LoVo (cell line): Measurements from ENCODE around the gene PUS1.
"Not testable (repeated sequence)": the region's sequence is repeated elsewhere in the genome, so short reads cannot be mapped to it uniquely, and the experiment has no call there.

Experiments
- DNase-seq: peaks from one replicate; pipeline ENCODE4 v3.0.0-alpha.2; 2016; ENCODE audit warnings: low spot score

PUS1 gene

DNA sequence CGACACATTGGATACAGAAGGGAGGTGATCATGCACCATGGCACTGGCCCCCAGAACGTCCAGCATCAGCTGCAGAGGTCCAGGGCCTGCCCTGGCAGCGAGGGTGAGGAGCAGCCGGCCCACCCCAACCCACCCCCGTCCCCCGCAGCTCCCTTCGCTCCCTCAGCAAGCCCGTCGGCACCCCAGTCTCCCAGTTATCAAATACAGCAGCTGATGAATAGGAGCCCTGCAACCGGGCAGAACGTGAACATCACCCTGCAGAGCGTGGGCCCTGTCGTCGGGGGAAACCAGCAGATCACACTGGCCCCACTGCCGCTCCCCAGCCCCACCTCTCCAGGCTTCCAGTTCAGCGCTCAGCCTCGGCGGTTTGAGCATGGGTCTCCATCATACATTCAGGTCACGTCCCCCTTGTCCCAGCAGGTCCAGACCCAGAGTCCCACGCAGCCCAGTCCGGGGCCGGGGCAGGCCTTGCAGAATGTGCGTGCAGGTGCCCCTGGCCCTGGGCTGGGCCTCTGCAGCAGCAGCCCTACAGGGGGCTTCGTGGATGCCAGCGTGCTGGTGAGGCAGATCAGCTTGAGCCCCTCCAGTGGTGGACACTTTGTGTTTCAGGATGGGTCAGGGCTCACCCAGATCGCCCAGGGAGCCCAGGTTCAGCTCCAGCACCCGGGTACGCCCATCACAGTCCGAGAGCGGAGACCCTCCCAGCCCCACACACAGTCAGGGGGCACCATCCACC, 31.7 kb downstream of the PUS1 start:
- DNase-seq: not testable (repeated sequence)

DNA sequence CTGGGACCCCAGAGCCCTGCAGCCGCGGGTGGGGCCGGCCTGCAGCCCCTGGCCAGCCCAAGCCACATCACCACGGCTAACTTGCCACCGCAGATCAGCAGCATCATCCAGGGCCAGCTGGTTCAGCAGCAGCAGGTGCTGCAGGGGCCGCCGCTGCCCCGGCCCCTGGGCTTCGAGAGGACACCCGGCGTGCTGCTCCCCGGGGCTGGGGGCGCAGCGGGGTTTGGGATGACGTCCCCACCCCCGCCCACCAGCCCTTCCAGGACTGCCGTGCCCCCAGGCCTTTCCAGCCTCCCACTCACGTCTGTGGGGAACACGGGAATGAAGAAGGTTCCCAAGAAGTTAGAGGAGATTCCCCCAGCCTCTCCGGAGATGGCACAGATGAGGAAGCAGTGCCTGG, 32.3 kb downstream of the PUS1 start:
- not testable (repeated sequence) for DNase-seq

DNA sequence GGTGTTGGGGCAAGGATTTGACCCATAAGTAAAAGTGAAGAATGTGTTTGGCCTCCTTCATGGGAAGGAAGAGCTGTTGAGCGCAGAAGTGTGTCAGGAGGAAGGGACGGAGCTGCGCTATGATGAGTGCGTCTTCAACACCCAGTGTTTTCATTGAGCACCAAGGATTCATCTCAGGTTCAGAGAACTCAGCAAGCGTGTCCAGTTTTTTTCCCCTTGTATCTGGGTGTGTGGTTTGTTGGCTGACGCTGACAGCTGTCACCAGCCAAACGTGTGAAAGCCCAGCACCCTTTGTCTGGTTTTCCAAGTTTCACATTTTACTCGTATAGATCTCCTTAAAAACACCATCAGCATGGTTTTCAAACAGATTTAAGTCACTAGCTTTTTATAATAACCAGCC, 33.0 kb downstream of the PUS1 start:
- DNase-seq: no peak

DNA sequence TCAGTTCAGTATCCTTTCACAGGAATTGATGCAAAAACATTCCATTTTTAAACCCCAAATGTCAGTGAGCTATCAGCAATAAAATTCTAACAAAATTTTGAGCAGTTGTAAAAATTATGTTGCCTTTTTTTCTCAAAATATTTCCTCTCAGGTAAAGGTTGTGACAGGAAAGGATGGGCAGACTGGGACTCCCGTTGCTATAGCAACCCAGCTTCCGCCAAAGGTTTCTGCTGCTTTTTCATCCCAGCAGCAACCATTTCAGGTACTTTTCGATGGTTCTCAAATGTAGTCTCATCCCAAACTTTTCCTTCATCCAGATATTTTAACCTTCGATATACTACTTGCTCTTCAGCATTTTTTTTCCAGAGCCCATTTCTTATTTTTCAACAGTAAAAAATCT, 34.3 kb downstream of the PUS1 start:
- DNase-seq: no peak

DNA sequence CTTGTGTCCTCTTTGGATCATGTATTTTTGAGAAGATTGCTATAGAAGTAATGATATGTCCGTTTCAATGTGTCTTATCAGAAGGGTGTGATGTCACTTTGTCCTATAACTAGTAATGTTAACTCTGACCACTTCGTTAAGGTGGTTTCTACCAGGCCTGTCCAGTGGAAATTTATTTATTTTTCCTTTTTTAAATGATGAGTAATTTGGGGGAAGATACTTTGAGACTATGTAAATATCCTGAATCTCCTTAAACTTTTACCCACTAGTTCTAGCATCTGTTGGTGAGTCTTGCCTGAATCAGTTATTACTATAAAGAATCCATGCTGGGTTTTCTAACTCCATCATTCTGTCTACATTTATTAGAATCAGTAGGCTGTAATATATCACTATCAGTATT, 36.0 kb downstream of the PUS1 start:
- DNase-seq: no peak

DNA sequence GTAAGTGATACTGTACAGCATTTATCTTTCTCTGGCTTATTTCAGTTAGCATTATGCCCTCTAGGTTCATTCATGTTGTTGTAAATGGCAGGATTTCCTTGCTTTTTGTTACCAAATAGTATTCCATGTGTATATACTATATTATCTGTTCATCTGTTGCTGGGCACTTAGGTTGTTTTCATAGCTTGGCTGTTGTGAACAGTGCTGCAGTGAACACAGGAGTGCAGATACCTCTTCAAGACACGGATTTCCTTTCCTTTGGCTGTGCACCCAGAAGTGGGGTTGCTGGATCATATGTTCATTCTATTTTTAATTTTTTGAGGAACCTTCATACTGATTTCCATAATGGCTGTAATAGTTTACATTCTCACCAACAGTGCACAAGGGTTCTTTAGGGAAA, 42.1 kb downstream of the PUS1 start:
- no peak for DNase-seq

DNA sequence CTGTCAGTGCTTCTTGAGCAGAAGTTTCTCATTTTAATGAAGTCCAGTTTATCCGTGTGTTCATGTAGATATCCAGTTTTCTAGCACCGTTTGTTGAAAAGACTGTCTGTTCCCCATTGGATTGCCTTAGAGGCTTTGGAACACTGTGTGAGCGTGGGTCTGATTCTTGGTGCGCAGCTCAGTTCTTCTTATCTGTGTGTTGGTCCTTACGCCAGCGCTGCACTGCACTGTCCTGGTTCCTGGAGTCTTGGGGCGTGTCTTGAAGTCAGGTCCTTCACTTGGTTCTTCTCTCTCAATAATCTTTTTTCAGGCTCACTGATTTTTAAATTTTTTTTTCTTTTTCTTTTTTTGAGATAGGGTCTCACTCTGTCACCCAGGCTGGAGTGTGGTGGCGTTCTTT, 46.2 kb downstream of the PUS1 start:
- no peak for DNase-seq

DNA sequence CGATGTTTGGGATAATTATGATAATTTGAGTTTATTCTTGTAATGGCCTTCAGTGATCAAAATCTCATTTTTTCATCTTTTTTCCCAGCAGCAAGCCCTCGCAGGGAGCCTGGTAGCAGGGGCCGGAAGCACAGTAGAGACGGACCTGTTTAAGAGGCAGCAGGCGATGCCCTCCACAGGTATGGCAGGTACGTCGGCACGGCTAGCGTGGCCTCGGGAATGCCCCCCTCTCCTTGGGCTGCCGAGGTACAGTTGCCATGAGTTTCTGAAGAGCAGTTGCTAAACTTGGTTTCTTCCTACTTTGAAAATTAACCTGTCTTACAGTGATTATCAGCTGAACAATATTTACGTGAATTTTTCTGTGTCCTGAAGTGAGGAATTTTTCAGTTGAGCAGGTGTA, 50.5 kb downstream of the PUS1 start:
- DNase-seq: no peak

DNA sequence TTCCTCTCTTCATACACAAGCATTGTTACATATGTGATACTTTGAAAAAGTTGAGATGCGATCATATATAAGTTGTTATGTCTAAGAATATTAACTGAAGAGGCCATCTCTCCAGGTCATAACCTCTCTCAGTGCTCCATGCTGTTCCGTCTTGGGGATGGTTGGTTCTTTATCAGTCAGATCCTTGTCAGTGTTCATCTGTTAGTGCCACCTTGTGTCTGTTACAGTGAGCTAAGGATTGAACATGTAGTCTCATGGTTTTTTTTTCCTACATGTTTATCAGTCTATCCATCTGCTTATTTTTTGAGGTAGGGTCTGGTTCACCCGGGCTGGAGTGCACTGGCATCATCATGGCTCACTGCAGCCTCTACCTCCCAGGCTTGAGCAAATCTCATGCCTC, 51.2 kb downstream of the PUS1 start:
- no peak for DNase-seq

DNA sequence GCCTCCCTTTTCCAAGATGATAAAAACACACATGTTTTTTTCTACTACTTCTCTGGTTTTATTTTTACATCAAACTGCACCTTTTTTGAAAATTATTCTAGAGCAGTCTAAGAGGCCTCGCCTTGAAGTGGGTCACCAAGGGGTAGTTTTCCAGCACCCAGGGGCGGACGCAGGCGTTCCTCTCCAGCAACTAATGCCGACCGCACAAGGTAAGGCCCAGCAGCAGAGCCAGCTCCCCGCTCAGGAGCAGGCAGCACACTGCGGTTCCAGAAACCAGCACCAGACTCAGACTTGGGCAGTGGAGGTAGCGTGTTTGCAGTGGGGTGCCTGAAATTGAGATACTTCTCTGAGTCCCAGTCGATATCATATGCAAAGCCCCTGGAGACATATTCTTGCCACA, 52.3 kb downstream of the PUS1 start:
- DNase-seq: no peak

DNA sequence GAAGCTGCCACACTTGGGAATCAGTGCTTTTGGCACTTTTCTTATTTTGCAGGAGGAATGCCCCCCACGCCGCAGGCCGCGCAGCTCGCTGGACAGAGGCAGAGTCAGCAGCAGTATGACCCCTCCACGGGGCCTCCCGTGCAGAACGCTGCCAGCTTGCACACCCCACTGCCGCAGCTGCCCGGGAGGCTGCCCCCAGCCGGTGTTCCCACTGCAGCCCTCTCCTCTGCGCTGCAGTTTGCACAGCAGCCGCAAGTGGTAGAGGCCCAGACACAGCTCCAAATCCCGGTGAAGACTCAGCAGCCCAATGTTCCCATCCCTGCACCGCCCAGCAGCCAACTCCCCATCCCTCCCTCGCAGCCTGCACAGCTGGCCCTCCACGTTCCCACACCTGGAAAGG, 53.0 kb downstream of the PUS1 start:
- DNase-seq: no peak

DNA sequence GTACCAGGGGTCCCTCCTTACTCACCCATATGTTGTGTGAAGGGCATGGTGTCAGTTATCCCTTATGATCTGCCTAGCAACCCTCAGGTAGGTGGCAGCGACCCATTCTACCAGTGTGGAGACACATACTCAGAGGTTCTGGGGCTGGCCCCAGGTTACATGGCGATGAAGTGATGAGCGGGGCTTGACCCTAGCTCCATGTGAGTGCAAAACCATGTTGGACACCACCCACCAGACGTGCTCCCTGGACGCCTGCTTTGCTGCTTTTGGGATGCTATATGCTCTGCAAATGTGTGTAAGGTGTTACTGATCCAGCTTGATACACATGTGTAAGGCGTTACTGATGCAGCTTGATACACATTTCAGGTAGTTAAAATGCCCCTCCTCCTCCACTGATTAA, 54.0 kb downstream of the PUS1 start:
- no peak for DNase-seq

DNA sequence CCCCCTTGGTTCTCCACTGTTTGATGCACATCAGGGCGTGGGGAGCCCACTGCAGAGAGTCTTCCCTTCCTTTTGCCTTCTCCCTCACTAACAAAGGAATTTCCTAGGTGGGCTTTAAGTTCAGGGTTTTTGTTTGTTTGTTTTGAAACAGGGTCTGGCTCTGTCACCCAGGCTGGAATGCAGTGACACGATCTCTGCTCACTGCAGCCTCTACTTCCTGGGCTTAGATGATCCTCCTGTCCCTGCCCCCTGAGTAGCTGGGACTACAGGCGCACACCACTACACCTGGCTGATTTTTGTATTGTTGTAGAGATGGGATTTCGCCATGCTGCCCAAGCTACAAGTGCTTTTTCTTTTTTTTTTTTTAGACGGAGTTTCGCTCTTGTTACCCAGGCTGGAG, 54.5 kb downstream of the PUS1 start:
- DNase-seq: no peak

DNA sequence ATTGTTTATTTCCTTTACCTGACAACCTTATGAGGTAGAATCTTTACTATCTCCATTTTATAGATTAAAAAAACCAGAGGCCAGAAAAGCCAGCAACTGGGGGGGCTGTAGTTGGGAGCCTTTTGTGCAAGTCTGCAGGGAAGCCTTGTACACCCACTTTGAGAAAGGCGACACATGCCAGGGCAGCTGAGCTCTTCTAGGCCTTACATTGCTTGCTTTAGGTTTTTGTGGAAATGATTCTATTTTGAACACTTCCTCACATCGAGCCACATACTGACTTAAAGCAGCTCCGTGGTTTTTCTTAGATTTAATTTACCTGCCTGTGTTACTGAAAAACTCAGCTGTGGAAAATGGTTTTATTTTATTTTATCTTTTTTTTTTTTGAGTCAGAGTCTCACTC, 55.3 kb downstream of the PUS1 start:
- DNase-seq: no peak

DNA sequence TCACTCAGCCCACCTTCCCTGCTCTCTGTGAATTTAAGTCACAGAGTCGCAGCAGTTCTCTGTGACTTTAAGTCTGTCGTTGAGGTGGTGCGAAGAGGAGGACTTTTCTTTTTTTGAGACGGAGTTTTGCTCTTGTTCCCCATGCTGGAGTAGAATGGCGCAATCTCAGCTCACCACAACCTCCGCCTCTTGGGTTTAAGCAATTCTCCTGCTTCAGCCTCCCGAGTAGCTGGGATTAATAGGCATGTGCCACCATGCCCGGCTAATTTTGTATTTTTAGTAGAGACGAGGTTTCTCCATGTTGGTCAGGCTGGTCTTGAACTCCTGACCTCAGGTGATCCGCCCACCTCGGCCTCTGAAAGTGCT, 56.4 kb downstream of the PUS1 start:
- not testable (repeated sequence) for DNase-seq

DNA sequence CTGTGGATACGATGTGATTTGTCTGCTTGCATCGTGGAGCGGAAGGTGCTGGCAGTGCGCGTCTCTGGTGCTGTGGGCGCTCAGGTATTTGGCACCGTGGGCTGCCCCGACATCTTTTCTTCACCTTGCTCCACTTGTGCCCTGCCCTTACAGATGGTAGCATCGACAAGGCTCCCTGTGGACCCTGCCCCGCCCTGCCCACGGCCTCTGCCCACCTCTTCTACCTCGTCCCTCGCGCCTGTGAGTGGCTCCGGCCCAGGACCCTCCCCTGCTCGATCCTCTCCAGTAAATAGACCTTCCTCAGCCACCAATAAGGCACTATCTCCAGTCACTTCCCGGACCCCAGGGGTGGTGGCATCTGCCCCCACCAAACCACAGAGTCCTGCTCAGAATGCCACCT, 57.3 kb downstream of the PUS1 start:
- no peak for DNase-seq

DNA sequence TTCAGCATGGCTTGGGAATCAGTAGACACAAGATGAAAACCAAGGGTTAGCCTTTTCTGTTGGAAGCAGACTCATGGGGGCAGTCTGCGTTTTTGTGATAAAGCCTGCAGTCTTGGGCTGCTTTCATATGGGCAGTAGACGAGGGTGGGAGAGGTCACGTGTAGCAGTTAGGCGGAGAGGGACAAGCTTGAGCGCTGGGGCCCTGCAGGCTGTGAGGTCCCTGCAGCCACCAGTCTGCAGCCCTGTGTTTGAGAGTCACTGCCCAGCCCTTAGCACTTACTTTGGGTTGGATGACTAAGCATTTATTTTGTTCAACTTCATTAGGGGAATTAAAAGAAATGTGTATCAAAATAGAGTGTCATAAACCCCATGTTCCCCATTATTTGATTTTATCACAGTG, 57.8 kb downstream of the PUS1 start:
- DNase-seq: no peak

DNA sequence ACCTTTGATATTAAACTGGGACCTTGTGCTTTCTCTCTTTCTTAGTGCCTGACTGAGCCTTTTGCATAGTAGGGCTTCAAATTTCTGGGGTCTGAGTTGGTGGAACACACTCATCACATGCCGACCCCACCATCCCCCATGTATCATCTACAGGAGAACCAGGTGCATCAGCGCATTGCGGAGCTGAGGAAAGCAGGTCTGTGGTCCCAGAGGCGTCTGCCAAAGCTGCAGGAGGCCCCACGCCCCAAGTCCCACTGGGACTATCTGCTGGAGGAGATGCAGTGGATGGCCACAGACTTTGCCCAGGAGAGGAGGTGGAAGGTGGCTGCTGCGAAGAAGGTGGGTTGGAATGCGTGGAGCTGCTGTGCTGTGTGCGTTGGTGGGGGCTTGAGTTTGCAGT, 58.5 kb downstream of the PUS1 start:
- no peak for DNase-seq

DNA sequence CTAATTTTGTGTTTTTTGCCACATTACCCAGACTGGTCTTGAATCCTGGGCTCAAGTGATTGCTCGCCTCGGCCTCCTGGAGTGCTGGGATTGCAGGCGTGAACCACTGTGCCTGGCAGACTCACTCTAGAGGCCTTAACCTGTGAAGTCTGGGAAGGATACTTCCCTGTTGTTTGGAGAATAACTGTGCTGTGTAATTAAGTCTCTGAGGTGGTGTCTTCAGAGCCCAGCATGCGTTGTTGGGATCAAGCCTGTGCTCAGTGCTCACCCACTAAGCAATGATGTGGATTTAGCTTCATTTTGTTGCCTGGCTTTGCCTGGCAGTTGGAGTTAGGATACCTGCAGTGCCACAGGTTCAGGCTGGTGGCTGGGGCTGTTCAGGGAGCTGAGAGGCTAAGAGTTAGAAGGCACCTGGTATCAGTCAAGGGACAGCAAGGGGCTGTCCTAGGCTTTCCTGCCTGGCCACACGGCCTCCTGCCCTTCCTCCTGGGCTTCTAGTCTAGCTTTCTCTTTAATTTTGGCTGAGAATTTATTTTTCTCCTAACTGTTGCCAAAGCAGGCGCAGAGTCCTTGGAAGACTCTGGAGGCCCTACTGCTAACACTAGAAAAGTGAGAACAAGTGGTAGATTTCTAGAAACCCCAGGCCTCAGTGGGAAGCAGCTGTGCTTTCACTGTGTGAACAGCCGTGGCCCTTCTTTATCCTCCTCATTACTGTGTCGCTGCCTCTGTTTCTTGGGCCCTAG, 59.1 kb downstream of the PUS1 start:
- no peak for DNase-seq

DNA sequence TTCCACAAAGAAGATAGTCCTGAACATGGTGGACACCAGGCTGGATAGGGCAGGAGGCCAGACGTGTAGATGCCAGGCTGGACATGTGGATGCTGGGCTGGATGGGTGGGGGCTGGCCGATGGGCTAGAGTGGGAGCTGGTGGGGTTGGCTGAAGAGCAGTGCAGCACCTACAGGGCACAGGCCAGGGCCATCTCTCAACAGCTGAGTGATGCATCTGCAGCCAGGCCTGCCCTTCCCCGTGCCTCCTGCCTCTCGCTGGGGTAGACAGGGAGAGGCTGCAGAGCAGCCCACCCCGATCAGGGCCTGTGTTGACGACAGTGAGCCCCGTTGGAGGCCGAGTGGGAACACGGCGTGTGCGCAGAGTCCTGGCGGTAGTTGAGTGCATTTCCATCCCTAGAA, 59.9 kb downstream of the PUS1 start:
- no peak for DNase-seq

DNA sequence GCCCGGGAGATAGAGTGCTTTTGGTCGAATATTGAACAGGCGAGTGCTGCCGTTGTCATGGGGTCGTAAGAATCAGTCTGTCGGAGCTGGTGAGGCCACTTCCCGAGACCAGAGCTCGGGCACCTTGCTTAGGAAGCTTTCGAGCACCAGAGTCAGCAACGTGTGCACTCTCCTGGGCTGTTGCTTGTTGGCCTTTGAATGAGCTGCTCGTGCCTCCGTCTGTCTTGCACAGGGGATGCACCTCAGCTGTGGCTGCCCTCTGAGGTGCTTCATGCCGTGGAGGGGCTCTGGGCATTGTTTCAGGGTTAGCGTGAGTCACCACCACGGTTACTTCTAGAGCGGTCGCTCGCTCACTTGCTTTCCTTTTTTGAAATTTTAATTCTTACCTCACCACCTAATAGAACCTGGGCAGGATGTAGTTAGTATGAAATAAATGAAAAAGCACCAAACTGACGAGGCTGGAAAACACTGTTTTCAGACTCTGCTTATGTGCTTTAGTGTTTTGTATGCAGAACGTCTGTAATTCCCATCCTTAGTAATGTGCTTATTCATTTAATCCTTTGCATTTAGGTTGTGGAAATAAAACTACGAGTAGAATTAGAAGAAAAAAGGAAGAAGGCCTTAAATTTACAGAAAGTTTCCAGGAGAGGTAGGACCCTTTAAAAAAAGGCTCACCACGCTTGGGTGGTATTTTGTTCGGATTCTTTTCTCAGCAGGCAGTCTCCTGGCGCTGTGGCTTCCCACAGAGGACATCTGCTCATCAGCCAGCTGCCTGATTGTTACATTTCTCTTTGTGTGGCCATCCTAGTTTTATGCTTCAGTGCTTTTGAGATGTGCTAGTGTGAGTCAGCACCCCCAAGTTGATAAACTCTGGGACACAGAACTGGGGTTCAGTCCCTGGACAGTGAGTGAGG, 61.2 kb downstream of the PUS1 start:
- no peak for DNase-seq

DNA sequence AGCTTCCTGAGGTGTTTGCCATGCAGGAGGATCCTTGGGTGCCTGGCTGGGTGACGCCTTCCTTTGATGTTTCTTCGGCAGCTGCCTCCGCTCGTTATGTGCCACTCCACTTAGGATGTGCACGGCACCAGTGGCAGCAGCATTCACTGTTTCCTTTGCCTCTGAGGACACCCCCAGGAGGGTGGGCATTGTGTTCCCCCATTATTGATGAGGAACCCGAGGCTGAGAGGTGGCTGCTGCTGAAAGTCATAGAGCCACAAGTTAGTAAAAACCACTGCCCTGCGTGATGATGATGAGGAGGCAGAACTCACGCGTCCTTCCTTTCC, 61.9 kb downstream of the PUS1 start:
- no peak for DNase-seq

DNA sequence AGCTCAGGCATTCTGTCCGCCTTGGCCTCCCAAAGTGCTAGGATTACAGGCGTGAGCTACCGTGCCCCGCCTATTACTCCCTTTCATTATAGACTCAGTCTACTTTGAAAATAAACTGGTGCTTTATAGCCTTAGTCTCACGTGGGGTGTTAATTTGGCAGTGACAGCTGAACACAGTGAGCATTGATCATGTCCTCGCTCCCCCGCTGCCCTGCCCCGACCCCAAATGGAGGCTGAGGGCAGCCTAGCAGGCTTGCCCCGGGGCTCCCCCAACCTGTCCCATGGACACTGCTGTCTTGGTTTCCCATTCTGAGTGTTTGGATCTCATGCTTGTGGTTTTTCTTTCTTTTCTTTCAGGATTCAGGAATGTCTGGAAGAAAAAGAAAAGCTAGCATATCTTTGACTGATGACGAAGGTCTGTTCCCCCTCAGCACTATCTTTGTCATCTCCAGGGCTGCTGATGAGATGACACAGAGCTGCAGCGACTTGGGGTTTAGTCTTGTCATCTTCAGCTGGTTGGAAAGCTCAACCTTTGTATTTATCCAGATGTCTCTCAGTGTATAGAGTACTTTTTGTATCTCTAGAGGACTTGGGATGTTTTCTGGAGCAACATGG, 62.8 kb downstream of the PUS1 start:
- no peak for DNase-seq
